ENCODE results near the gene CLMN. TPM values are rescaled to one million over a fixed set of nuclear protein-coding genes. Genes with fewer than 3 reads are reported as not detected.

CLMN gene
- total and polyA plus RNA-seq, 2 of the 4 experiments (the other 2 are of a cell fraction): 0.10 to 0.18 TPM

DNA sequence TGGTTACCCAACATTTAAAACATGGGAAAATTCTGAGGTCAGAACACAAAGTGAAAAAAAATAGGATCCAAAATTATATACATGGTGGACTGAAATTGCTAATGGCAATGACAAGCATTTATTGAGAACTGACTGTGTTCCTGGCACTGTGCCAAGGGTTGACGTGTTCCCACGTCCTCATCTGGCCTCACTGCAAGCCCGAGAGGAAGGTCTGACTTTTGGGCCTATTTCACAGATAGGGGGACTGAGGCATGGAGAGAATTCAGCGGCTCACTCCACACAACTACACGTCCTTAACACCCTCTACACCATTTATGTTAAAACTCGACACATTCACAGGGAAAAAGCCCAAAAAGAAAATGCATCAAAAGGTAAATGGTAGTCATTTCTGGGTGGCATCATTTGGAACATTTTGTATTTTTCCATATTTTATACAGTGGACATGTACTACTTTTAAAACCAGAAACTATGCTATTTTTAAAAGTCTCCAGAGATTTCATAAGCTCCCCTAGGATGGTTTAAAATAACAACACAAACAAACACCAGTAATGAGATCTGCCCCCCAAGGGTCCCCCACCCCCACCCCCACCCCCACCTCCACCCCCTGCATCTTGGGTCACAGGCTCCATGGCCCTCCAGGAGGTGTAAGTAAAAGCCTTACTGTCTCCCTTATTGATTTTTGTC, 27.7 kb downstream of the CLMN start:
- dilution Hi-C loops (cut with HindIII; ENCODE audit: low sequenced_read_pairs, unreplicated experiment) (no loop called here), intact Hi-C loops (cut with micrococcal nuclease) (no loop called here), in situ Hi-C loops (cut with MboI; ENCODE audit: low sequenced_read_pairs) (no loop called here)
- no peaks in the 10 kb centered on the region for H3K36me3 ChIP-seq (ENCODE audit: control insufficient read depth, insufficient read depth, low read length)
- H2AK5ac ChIP-seq (ENCODE audit: low read depth, low read length): no peak overlapping the region
- H2BK15ac ChIP-seq (ENCODE audit: low read depth, low read length): no peak overlapping the region
- H3K4me1 ChIP-seq (ENCODE audit: control insufficient read depth, insufficient read depth, low read length): no peaks in the 10 kb centered on the region
- H2AFZ ChIP-seq (replicated peaks; ENCODE audit: low read length, poor library complexity): peak overlapping the region; percentile 44
- no peak overlapping the region for H2BK5ac ChIP-seq (ENCODE audit: low read depth, low read length, poor library complexity, severe bottlenecking)
- H2BK120ac ChIP-seq (ENCODE audit: low read depth, low read length): no peak overlapping the region
- no peak overlapping the region for H3K4me3 ChIP-seq (ENCODE audit: insufficient read depth, low read depth, low read length)
- ATAC-seq (ENCODE audit: low read depth) (no peak), DNase-seq (peak; percentile 21)
- ChIA-PET CTCF (no interaction called here), POLR2A (ENCODE audit: unreplicated experiment) (no interaction called here)
- H3K27me3 ChIP-seq (ENCODE audit: control insufficient read depth, insufficient read depth, low read length): no peaks in the 10 kb centered on the region; the same call in 1 of the 2 replicates
- no peak overlapping the region for H4K91ac ChIP-seq (ENCODE audit: insufficient read depth, low read depth, low read length)
- no peak overlapping the region for H3K14ac ChIP-seq (replicated peaks; ENCODE audit: low read depth, low read length)
- no peak overlapping the region for H3K4ac ChIP-seq (ENCODE audit: low read depth, low read length)
- H2BK20ac ChIP-seq (ENCODE audit: low read depth, low read length): no peak overlapping the region
- no peaks in the 10 kb centered on the region for H3K79me1 ChIP-seq (ENCODE audit: low read depth in 1 of 2, low read length in 2 of 2)
- no peak overlapping the region for H3K56ac ChIP-seq (ENCODE audit: extremely low read depth, insufficient read depth, low read length)
- no peak overlapping the region for H3K23ac ChIP-seq (ENCODE audit: low read depth, low read length)
- H4K8ac ChIP-seq (ENCODE audit: low read depth in 2 of 2, low read length in 2 of 2): no peak overlapping the region
- H3K27ac ChIP-seq (ENCODE audit: insufficient read depth, low read length): no peak overlapping the region
- H3K9ac ChIP-seq (ENCODE audit: low read depth, low read length): no peak overlapping the region
- TF ChIP-seq RCOR1 (IDR thresholded peaks at IDR 0.05; ENCODE audit: insufficient replicate concordance, low read length): no peak
- TF ChIP-seq CHD1 (IDR thresholded peaks at IDR 0.05; ENCODE audit: low read depth, low read length): no peak
- H3K18ac ChIP-seq (ENCODE audit: low read depth, low read length): no peak overlapping the region
- no peak overlapping the region for H3K4me2 ChIP-seq (ENCODE audit: low read depth, low read length)
- no peak overlapping the region for H4K5ac ChIP-seq (ENCODE audit: low read depth, low read length)
- no peaks in the 10 kb centered on the region for H4K20me1 ChIP-seq (ENCODE audit: insufficient read depth, low read length)
- H3K9me3 ChIP-seq (ENCODE audit: control insufficient read depth, insufficient read depth, low read length): peaks cover 2% of the 10 kb centered on the region
- no CpG with 5 or more reads among the region's 6 CpGs for WGBS, 2 experiments (ENCODE audit: extremely low coverage in 2 of 2, insufficient read length in 1 of 2)
- H3K9me1 ChIP-seq (ENCODE audit: insufficient read depth, low read length): no peaks in the 10 kb centered on the region
- H2AK9ac ChIP-seq (replicated peaks; ENCODE audit: low read depth, low read length, poor library complexity): no peak overlapping the region
- BruUV-seq (replicated peaks): no TSS peak

Measured in IMR-90 (cell line).